H1 (cell line): Measurements from ENCODE around the gene ALOX5. TPM values are rescaled to one million over a fixed set of nuclear protein-coding genes. Genes with fewer than 3 reads are reported as not detected.

Experiments
- CTCF ChIA-PET: fragments of 300-600 bp; sonication (Branson Sonifier 250); formaldehyde crosslinking; loops from one replicate; lab custom pipeline; 2021; ENCODE audit not compliant: partially characterized antibody; lab: Charles Lee
- POLR2A ChIA-PET: fragments of 300-600 bp; sonication (Branson Sonifier 250); formaldehyde crosslinking; loops from one replicate; lab custom pipeline; 2021; ENCODE audit warnings: inconsistent platforms; ENCODE audit not compliant: partially characterized antibody; lab: Charles Lee
- DNase-seq, 2 experiments: peaks; one replicate each; pipeline versions ENCODE4 v3.0.0 to v3.0.0-alpha.2; 2010 to 2022; ENCODE audit warnings: low spot score in 2 of 2, low read depth in 1 of 2, mixed read lengths in 1 of 2
- FAIRE-seq: peaks from 2 replicates; lab custom pipeline; 2011; peaks lifted over from hg19 to GRCh38; lab: Jason Lieb, UNC
- H2AFZ ChIP-seq: 2 replicates; pipeline ENCODE4 v1.8.1; 2012; ENCODE audit warnings: low read length, inconsistent platforms
- H2AK5ac ChIP-seq: 2 replicates; pipeline ENCODE4 v1.6.1; 2013; ENCODE audit warnings: low read depth, low read length
- H2BK120ac ChIP-seq: replicated peaks from 2 replicates; pipeline ENCODE3; 2013; ENCODE audit warnings: low read depth, low read length, inconsistent platforms
- H2BK12ac ChIP-seq: 2 replicates; pipeline ENCODE4 v1.6.1; 2013; ENCODE audit warnings: low read depth, low read length
- H2BK15ac ChIP-seq: 2 replicates; pipeline ENCODE4 v1.6.1; 2013; ENCODE audit warnings: low read length
- H2BK20ac ChIP-seq: 2 replicates; pipeline ENCODE4 v1.6.1; 2013; ENCODE audit warnings: low read length
- H2BK5ac ChIP-seq: 2 replicates; pipeline ENCODE4 v1.6.1; 2013; ENCODE audit warnings: low read depth, low read length
- H3K14ac ChIP-seq: 2 replicates; pipeline ENCODE4 v1.6.1; 2013; ENCODE audit warnings: inconsistent platforms; ENCODE audit not compliant: insufficient read length
- H3K18ac ChIP-seq: 2 replicates; pipeline ENCODE4 v1.6.1; 2013; ENCODE audit warnings: low read length; ENCODE audit errors: extremely low read depth
- H3K23ac ChIP-seq: 2 replicates; pipeline ENCODE4 v1.6.1; 2013; ENCODE audit warnings: inconsistent platforms; ENCODE audit not compliant: insufficient read length
- H3K23me2 ChIP-seq: 2 replicates; pipeline ENCODE4 v1.6.1; 2013; ENCODE audit warnings: low read depth, low read length
- H3K27ac ChIP-seq: 2 replicates; pipeline ENCODE4 v1.6.1; 2011; ENCODE audit warnings: low read depth, low read length, inconsistent platforms
- H3K27me3 ChIP-seq, 4 experiments: replicated peaks in 1 of 4; 1 replicate in 1 of 4; 2 replicates in 3 of 4; pipeline versions ENCODE4 v1.6.1 to v1.8.1; 2011 to 2013; ENCODE audit warnings: low read length in 3 of 4, mild to moderate bottlenecking in 3 of 4, inconsistent platforms in 2 of 4, mixed read lengths in 2 of 4, moderate library complexity in 1 of 4; ENCODE audit not compliant: control insufficient read depth in 3 of 4, insufficient read depth in 3 of 4; ENCODE audit errors: extremely low read depth in 1 of 4
- H3K36me3 ChIP-seq, 4 experiments: 2 replicates each; pipeline versions ENCODE4 v1.6.1 to v1.8.1; 2011 to 2013; ENCODE audit warnings: mild to moderate bottlenecking in 4 of 4, low read length in 3 of 4, moderate library complexity in 2 of 4, control low read depth in 1 of 4, inconsistent platforms in 1 of 4; ENCODE audit not compliant: insufficient read depth in 4 of 4, control insufficient read depth in 2 of 4
- H3K4ac ChIP-seq: replicated peaks from 2 replicates; pipeline ENCODE3; 2013; ENCODE audit warnings: low read length, low read depth, mixed read lengths, inconsistent platforms; ENCODE audit not compliant: insufficient read length
- H3K4me1 ChIP-seq, 4 experiments: replicated peaks in 1 of 4; 1 replicate in 1 of 4; 2 replicates in 3 of 4; pipeline versions ENCODE4 v1.6.1 to v1.8.1; 2011 to 2013; ENCODE audit warnings: low read length in 3 of 4, inconsistent platforms in 2 of 4, mixed read lengths in 1 of 4; ENCODE audit not compliant: insufficient read depth in 4 of 4, control insufficient read depth in 3 of 4
- H3K4me2 ChIP-seq, 2 experiments: 2 replicates each; pipeline versions ENCODE4 v1.6.1 to v1.8.1; 2011 to 2013; ENCODE audit warnings: low read depth in 2 of 2, low read length in 2 of 2, control low read depth in 1 of 2, inconsistent platforms in 1 of 2, mild to moderate bottlenecking in 1 of 2; ENCODE audit not compliant: insufficient read depth in 1 of 2
- H3K4me3 ChIP-seq, 4 experiments: fragments of 200-600, 300-600 bp in 1 of 4; sonication (generic), shearing (Covaris generic), sonication (Bioruptor Twin) in 1 of 4; 2 replicates each; pipeline versions ENCODE4 v1.5.1 to v1.8.1; 2011 to 2016; ENCODE audit warnings: low read length in 4 of 4, low read depth in 3 of 4, control low read depth in 2 of 4, inconsistent platforms in 2 of 4, mild to moderate bottlenecking in 2 of 4, mixed read lengths in 1 of 4, moderate library complexity in 1 of 4; ENCODE audit not compliant: insufficient read depth in 2 of 4; ENCODE audit errors: extremely low read depth in 1 of 4
- H3K56ac ChIP-seq: replicated peaks from 2 replicates; pipeline ENCODE3; 2013; ENCODE audit warnings: low read depth, mild to moderate bottlenecking, mixed read lengths, low read length, inconsistent platforms; ENCODE audit not compliant: insufficient read length
- H3K79me1 ChIP-seq: 2 replicates; pipeline ENCODE4 v1.6.1; 2013; ENCODE audit warnings: low read depth, low read length, control low read depth
- H3K79me2 ChIP-seq, 2 experiments: 2 replicates each; pipeline versions ENCODE4 v1.6.1 to v1.8.1; 2012 to 2013; ENCODE audit warnings: low read length in 2 of 2, mild to moderate bottlenecking in 2 of 2, inconsistent platforms in 1 of 2; ENCODE audit not compliant: insufficient read depth in 2 of 2, control insufficient read depth in 1 of 2
- H3K9ac ChIP-seq, 4 experiments: replicated peaks in 1 of 4; 1 replicate in 1 of 4; 2 replicates in 3 of 4; pipeline versions ENCODE4 v1.6.1 to v1.8.1; 2011 to 2013; ENCODE audit warnings: low read depth in 3 of 4, low read length in 3 of 4, control low read depth in 2 of 4, mild to moderate bottlenecking in 2 of 4, moderate library complexity in 2 of 4, inconsistent platforms in 1 of 4; ENCODE audit errors: extremely low read depth in 1 of 4
- H3K9me3 ChIP-seq, 2 experiments: 2 replicates each; pipeline versions ENCODE4 v1.6.1 to v1.8.1; 2012 to 2013; ENCODE audit warnings: mild to moderate bottlenecking in 2 of 2, moderate library complexity in 2 of 2, control low read depth in 1 of 2, inconsistent platforms in 1 of 2, low read depth in 1 of 2, low read length in 1 of 2, mixed read lengths in 1 of 2; ENCODE audit not compliant: insufficient read depth in 2 of 2
- H4K20me1 ChIP-seq, 2 experiments: replicated peaks in 1 of 2; 2 replicates each; pipeline versions ENCODE3 to v1.8.1; 2011 to 2013; ENCODE audit warnings: inconsistent platforms in 2 of 2, low read length in 2 of 2, mild to moderate bottlenecking in 1 of 2; ENCODE audit not compliant: insufficient read depth in 2 of 2, control insufficient read depth in 1 of 2
- H4K5ac ChIP-seq: 2 replicates; pipeline ENCODE4 v1.6.1; 2013; ENCODE audit warnings: low read length, low read depth, mixed read lengths, inconsistent platforms; ENCODE audit not compliant: insufficient read length
- H4K8ac ChIP-seq: 2 replicates; pipeline ENCODE4 v1.8.0; 2013; ENCODE audit warnings: mild to moderate bottlenecking, moderate library complexity, low read length, inconsistent platforms; ENCODE audit not compliant: insufficient read depth; ENCODE audit errors: extremely low read depth
- H4K91ac ChIP-seq: replicated peaks from 2 replicates; pipeline ENCODE3; 2013; ENCODE audit warnings: low read length, mixed read lengths, inconsistent platforms; ENCODE audit not compliant: insufficient read length
- ASH2L ChIP-seq: fragments of 200-600, 300-600 bp; sonication (generic); IDR thresholded peaks from one replicate; pipeline ENCODE4 v1.7.1; 2017; ENCODE audit warnings: low read length
- ATF2 ChIP-seq: IDR thresholded peaks from 2 replicates; pipeline ENCODE4 v1.6.1; 2012; ENCODE audit warnings: low read length, inconsistent platforms
- BACH1 ChIP-seq: IDR thresholded peaks from 2 replicates; pipeline ENCODE4 v1.6.1; 2012; ENCODE audit warnings: low read length, improper control_type of control experiment
- CBX5 ChIP-seq: fragments of 300-800, 300-1000 bp; sonication (generic); IDR thresholded peaks from 2 replicates; pipeline ENCODE4 v1.7.1; 2016; ENCODE audit warnings: antibody characterized with exemption, low read length, low read depth
- CTBP2 ChIP-seq: IDR thresholded peaks from 2 replicates; pipeline ENCODE4 v1.7.0; 2011; ENCODE audit warnings: borderline replicate concordance, mild to moderate bottlenecking, moderate library complexity, mixed read lengths, low read length; ENCODE audit not compliant: insufficient read depth, insufficient read length
- EP300 ChIP-seq, 2 experiments: IDR thresholded peaks; 1 replicate in 1 of 2; 2 replicates in 1 of 2; pipeline ENCODE4 v1.6.1; 2011 to 2012; ENCODE audit warnings: low read depth in 2 of 2, low read length in 2 of 2, mild to moderate bottlenecking in 2 of 2, borderline replicate concordance in 1 of 2, inconsistent platforms in 1 of 2, moderate library complexity in 1 of 2
- FOSL1 ChIP-seq: IDR thresholded peaks from 2 replicates; pipeline ENCODE4 v1.6.1; 2011; ENCODE audit warnings: mild to moderate bottlenecking, low read depth, low read length, moderate library complexity; ENCODE audit not compliant: insufficient read depth
- GTF2F1 ChIP-seq: IDR thresholded peaks from 2 replicates; pipeline ENCODE4 v1.6.1; 2012; ENCODE audit warnings: low read depth, low read length, improper control_type of control experiment, borderline replicate concordance
- POLR2A ChIP-seq, 2 experiments: IDR thresholded peaks; 1 replicate in 1 of 2; 2 replicates in 1 of 2; pipeline ENCODE4 v1.6.1; 2011; ENCODE audit warnings: low read depth in 2 of 2, low read length in 2 of 2, mild to moderate bottlenecking in 2 of 2; ENCODE audit errors: control extremely low read depth in 1 of 2
- SP4 ChIP-seq: IDR thresholded peaks from 2 replicates; pipeline ENCODE4 v1.6.1; 2012; ENCODE audit warnings: low read length, inconsistent platforms
- WGBS, 2 experiments: shearing (Covaris generic) in 1 of 2; methylation state at CpG; one replicate each; pipeline versions ENCODE4 v1.1.6 to v1.1.7; 2013 to 2015; ENCODE audit warnings: low lambda C conversion rate in 2 of 2, mixed read lengths in 2 of 2, inconsistent platforms in 1 of 2, low coverage in 1 of 2, missing lambda C conversion rate in 1 of 2; ENCODE audit not compliant: insufficient replicate concordance in 2 of 2, insufficient coverage in 1 of 2, insufficient read length in 1 of 2; ENCODE audit errors: extremely low coverage in 1 of 2, missing lambda C conversion rate in 1 of 2; 5-methylcytosine and 5-hydroxymethylcytosine counted together
- polyA plus RNA-seq, 7 experiments: library from polyadenylated mRNA; depleted of rRNA in 3 of 7; stranded (reverse) in 5 of 7; unstranded in 2 of 7; fragments of >200 nt in 5 of 7; fragments of 200-250 nt in 2 of 7; gene quantifications; 1 replicate in 5 of 7; 2 replicates in 1 of 7; 4 replicates in 1 of 7; pipeline versions ENCODE4 v1.2.1 to v1.2.3, GENCODE V29; 2011 to 2013; ENCODE audit warnings: missing spikeins in 2 of 7, mixed read lengths in 2 of 7
- total RNA-seq: library from RNA; stranded (reverse); fragmentation: NEBNext Ultra II Directional; extraction: Animal tissue kit (Norgen Biotek cat#: 25700); gene quantifications from 2 replicates; pipeline ENCODE4 v1.2.1, GENCODE V29; 2021

Gene ALOX5
- total and polyA plus RNA-seq, 2 of the 8 experiments (the other 6 are each of a cell fraction or from before 2014, with no cell fraction given) = 1.6 to 3.8 TPM

GRCh38 chr10:45487735-45488134, 113.7 kb downstream of the ALOX5 start:
- no peaks in the 10 kb centered on the region for H3K27me3 ChIP-seq
- no peak overlapping the region for H2AFZ ChIP-seq
- WGBS, 2 experiments = 92% methylated on average over 2 of the region's 2 CpGs; no CpG with 5 or more reads in 1 of the 2 experiments
- H3K9ac ChIP-seq = no peak overlapping the region; a peak in 1 of 7 replicates
- no peak overlapping the region for H3K23ac ChIP-seq
- CTCF ChIA-PET = interaction anchor here (0.6 to 2.0 kb wide), 2 partner anchors 23 to 341 kb away, joined by 3 to 6 read pairs; no protein-coding TSS in a partner anchor
- no peak overlapping the region for H4K91ac ChIP-seq
- no peak overlapping the region for H3K4me2 ChIP-seq
- no peak overlapping the region for H3K4me3 ChIP-seq
- H3K4ac ChIP-seq = no peak overlapping the region
- FAIRE-seq (no peak), DNase-seq (no peak)
- H2BK12ac ChIP-seq = no peak overlapping the region
- no peak overlapping the region for H3K14ac ChIP-seq
- no peak overlapping the region for H3K18ac ChIP-seq
- no peak overlapping the region for H2AK5ac ChIP-seq
- no peaks in the 10 kb centered on the region for H3K4me1 ChIP-seq
- no peak overlapping the region for H2BK120ac ChIP-seq
- H3K9me3 ChIP-seq = peaks cover 0 to 5% of the 10 kb centered on the region in 2 experiments; a peak in 1 of 4 replicates
- no peaks in the 10 kb centered on the region for H3K23me2 ChIP-seq
- TF ChIP-seq ATF2 (no peak), GTF2F1 (no peak), SP4 (no peak), BACH1 (no peak), ASH2L (no peak), POLR2A (IDR thresholded peaks at IDR 0.05; ENCODE audit: control extremely low read depth in 1 of 2, low read depth in 2 of 2, low read length in 2 of 2) (no peak), CBX5 (no peak), CTBP2 (no peak), FOSL1 (no peak), EP300 (IDR thresholded peaks at IDR 0.05; ENCODE audit: borderline replicate concordance in 1 of 2, low read depth in 2 of 2, low read length in 2 of 2) (no peak)
- no peak overlapping the region for H3K56ac ChIP-seq
- H3K79me1 ChIP-seq = no peaks in the 10 kb centered on the region
- H2BK20ac ChIP-seq = no peak overlapping the region
- H2BK5ac ChIP-seq = no peak overlapping the region
- H2BK15ac ChIP-seq = no peak overlapping the region
- peaks cover 0 to 1% of the 10 kb centered on the region in 2 experiments for H4K20me1 ChIP-seq
- H4K5ac ChIP-seq = no peak overlapping the region
- H4K8ac ChIP-seq = no peak overlapping the region
- no peak overlapping the region for H3K27ac ChIP-seq
- H3K79me2 ChIP-seq = no peaks in the 10 kb centered on the region
- H3K36me3 ChIP-seq = peaks cover 0 to 4% (median under 1%) of the 10 kb centered on the region in 4 experiments; a peak in 2 of 8 replicates
- POLR2A ChIA-PET = no interaction called here
